ENCODE data around the gene MUC6.

MUC6 gene

GRCh38 chr11:1070594-1071462 is 34.3 kb upstream of the MUC6 start:
- no peak overlapping the region for H3K9ac ChIP-seq (ENCODE audit: low read depth, low read length)
- no peak overlapping the region for H3K27ac ChIP-seq (ENCODE audit: low read depth, low read length)
- no peak overlapping the region for H3K4me3 ChIP-seq (ENCODE audit: low read depth, low read length)
- H3K27me3 ChIP-seq (ENCODE audit: control insufficient read depth, insufficient read depth, low read length): no peaks in the 10 kb centered on the region
- H3K36me3 ChIP-seq (ENCODE audit: control insufficient read depth, insufficient read depth, low read length): no peaks in the 10 kb centered on the region
- H3K4me1 ChIP-seq (ENCODE audit: control insufficient read depth, insufficient read depth, low read length): no peaks in the 10 kb centered on the region
- H3K9me3 ChIP-seq (ENCODE audit: control insufficient read depth, insufficient read depth, low read length): no peaks in the 10 kb centered on the region

- no peak overlapping the region for H3K27ac ChIP-seq (ENCODE audit: low read depth, low read length)
Observed at GRCh38 chr11:1069740-1070139, 33.2 kb upstream of the MUC6 start.

GRCh38 chr11:1067812-1068496 is 31.4 kb upstream of the MUC6 start:
- no peaks in the 10 kb centered on the region for H3K27me3 ChIP-seq (ENCODE audit: control insufficient read depth, insufficient read depth, low read length)

More at GRCh38 chr11:1069740-1070139, 33.2 kb upstream of the MUC6 start:
- Histone ChIP-seq H3K27me3 (ENCODE audit: control insufficient read depth, insufficient read depth, low read length) (no peaks in the 10 kb centered on the region), H3K36me3 (ENCODE audit: control insufficient read depth, insufficient read depth, low read length) (no peaks in the 10 kb centered on the region), H3K9ac (ENCODE audit: low read depth, low read length) (no peak overlapping the region), H3K4me1 (ENCODE audit: control insufficient read depth, insufficient read depth, low read length) (no peaks in the 10 kb centered on the region), H3K9me3 (ENCODE audit: control insufficient read depth, insufficient read depth, low read length) (no peaks in the 10 kb centered on the region), H3K4me3 (ENCODE audit: low read depth, low read length) (no peak overlapping the region)

GRCh38 chr11:1064167-1064566 is 27.6 kb upstream of the MUC6 start:
- no peaks in the 10 kb centered on the region for H3K36me3 ChIP-seq (ENCODE audit: control insufficient read depth, insufficient read depth, low read length)
- no peaks in the 10 kb centered on the region for H3K4me1 ChIP-seq (ENCODE audit: control insufficient read depth, insufficient read depth, low read length)
- no peak overlapping the region for H3K9ac ChIP-seq (ENCODE audit: low read depth, low read length)
- H3K27ac ChIP-seq (ENCODE audit: low read depth, low read length): no peak overlapping the region
- no peak overlapping the region for H3K4me3 ChIP-seq (ENCODE audit: low read depth, low read length)
- no peaks in the 10 kb centered on the region for H3K27me3 ChIP-seq (ENCODE audit: control insufficient read depth, insufficient read depth, low read length)
- H3K9me3 ChIP-seq (ENCODE audit: control insufficient read depth, insufficient read depth, low read length): no peaks in the 10 kb centered on the region

More at GRCh38 chr11:1067812-1068496, 31.4 kb upstream of the MUC6 start:
- Histone ChIP-seq H3K4me3 (ENCODE audit: low read depth, low read length) (no peak overlapping the region), H3K9ac (ENCODE audit: low read depth, low read length) (no peak overlapping the region), H3K9me3 (ENCODE audit: control insufficient read depth, insufficient read depth, low read length) (no peaks in the 10 kb centered on the region), H3K36me3 (ENCODE audit: control insufficient read depth, insufficient read depth, low read length) (no peaks in the 10 kb centered on the region), H3K4me1 (ENCODE audit: control insufficient read depth, insufficient read depth, low read length) (no peaks in the 10 kb centered on the region), H3K27ac (ENCODE audit: low read depth, low read length) (no peak overlapping the region)

GRCh38 chr11:1062075-1062820 is 25.7 kb upstream of the MUC6 start:
- H3K36me3 ChIP-seq (ENCODE audit: control insufficient read depth, insufficient read depth, low read length): no peaks in the 10 kb centered on the region
- H3K4me3 ChIP-seq (ENCODE audit: low read depth, low read length): no peak overlapping the region
- H3K27me3 ChIP-seq (ENCODE audit: control insufficient read depth, insufficient read depth, low read length): no peaks in the 10 kb centered on the region
- H3K4me1 ChIP-seq (ENCODE audit: control insufficient read depth, insufficient read depth, low read length): no peaks in the 10 kb centered on the region
- no peak overlapping the region for H3K9ac ChIP-seq (ENCODE audit: low read depth, low read length)
- no peaks in the 10 kb centered on the region for H3K9me3 ChIP-seq (ENCODE audit: control insufficient read depth, insufficient read depth, low read length)
- H3K27ac ChIP-seq (ENCODE audit: low read depth, low read length): no peak overlapping the region

GRCh38 chr11:1060852-1061616 is 24.5 kb upstream of the MUC6 start:
- Histone ChIP-seq H3K4me1 (ENCODE audit: control insufficient read depth, insufficient read depth, low read length) (no peaks in the 10 kb centered on the region), H3K36me3 (ENCODE audit: control insufficient read depth, insufficient read depth, low read length) (no peaks in the 10 kb centered on the region), H3K27me3 (ENCODE audit: control insufficient read depth, insufficient read depth, low read length) (no peaks in the 10 kb centered on the region), H3K4me3 (ENCODE audit: low read depth, low read length) (no peak overlapping the region), H3K27ac (ENCODE audit: low read depth, low read length) (no peak overlapping the region), H3K9me3 (ENCODE audit: control insufficient read depth, insufficient read depth, low read length) (no peaks in the 10 kb centered on the region), H3K9ac (ENCODE audit: low read depth, low read length) (no peak overlapping the region)

- H3K27ac ChIP-seq (ENCODE audit: low read depth, low read length): no peak overlapping the region
- no peaks in the 10 kb centered on the region for H3K36me3 ChIP-seq (ENCODE audit: control insufficient read depth, insufficient read depth, low read length)
- H3K4me1 ChIP-seq (ENCODE audit: control insufficient read depth, insufficient read depth, low read length): no peaks in the 10 kb centered on the region
- H3K9ac ChIP-seq (ENCODE audit: low read depth, low read length): no peak overlapping the region
- H3K9me3 ChIP-seq (ENCODE audit: control insufficient read depth, insufficient read depth, low read length): no peaks in the 10 kb centered on the region
- H3K4me3 ChIP-seq (ENCODE audit: low read depth, low read length): no peak overlapping the region
- no peaks in the 10 kb centered on the region for H3K27me3 ChIP-seq (ENCODE audit: control insufficient read depth, insufficient read depth, low read length)
Observed at GRCh38 chr11:1060410-1060809, 23.9 kb upstream of the MUC6 start.

GRCh38 chr11:1059759-1060158 is 23.2 kb upstream of the MUC6 start:
- H3K9me3 ChIP-seq (ENCODE audit: control insufficient read depth, insufficient read depth, low read length): no peaks in the 10 kb centered on the region
- H3K4me1 ChIP-seq (ENCODE audit: control insufficient read depth, insufficient read depth, low read length): no peaks in the 10 kb centered on the region
- H3K4me3 ChIP-seq (ENCODE audit: low read depth, low read length): no peak overlapping the region
- no peaks in the 10 kb centered on the region for H3K36me3 ChIP-seq (ENCODE audit: control insufficient read depth, insufficient read depth, low read length)
- no peak overlapping the region for H3K9ac ChIP-seq (ENCODE audit: low read depth, low read length)
- H3K27me3 ChIP-seq (ENCODE audit: control insufficient read depth, insufficient read depth, low read length): no peaks in the 10 kb centered on the region
- no peak overlapping the region for H3K27ac ChIP-seq (ENCODE audit: low read depth, low read length)

GRCh38 chr11:1057806-1058205 is 21.3 kb upstream of the MUC6 start:
- Histone ChIP-seq H3K4me1 (ENCODE audit: control insufficient read depth, insufficient read depth, low read length) (no peaks in the 10 kb centered on the region), H3K4me3 (ENCODE audit: low read depth, low read length) (no peak overlapping the region), H3K9me3 (ENCODE audit: control insufficient read depth, insufficient read depth, low read length) (no peaks in the 10 kb centered on the region), H3K27me3 (ENCODE audit: control insufficient read depth, insufficient read depth, low read length) (no peaks in the 10 kb centered on the region), H3K36me3 (ENCODE audit: control insufficient read depth, insufficient read depth, low read length) (no peaks in the 10 kb centered on the region), H3K27ac (ENCODE audit: low read depth, low read length) (no peak overlapping the region), H3K9ac (ENCODE audit: low read depth, low read length) (no peak overlapping the region)

- no peaks in the 10 kb centered on the region for H3K4me1 ChIP-seq (ENCODE audit: control insufficient read depth, insufficient read depth, low read length)
- no peak overlapping the region for H3K27ac ChIP-seq (ENCODE audit: low read depth, low read length)
- H3K9me3 ChIP-seq (ENCODE audit: control insufficient read depth, insufficient read depth, low read length): no peaks in the 10 kb centered on the region
- H3K9ac ChIP-seq (ENCODE audit: low read depth, low read length): no peak overlapping the region
- no peaks in the 10 kb centered on the region for H3K36me3 ChIP-seq (ENCODE audit: control insufficient read depth, insufficient read depth, low read length)
- H3K27me3 ChIP-seq (ENCODE audit: control insufficient read depth, insufficient read depth, low read length): no peaks in the 10 kb centered on the region
- no peak overlapping the region for H3K4me3 ChIP-seq (ENCODE audit: low read depth, low read length)
Observed at GRCh38 chr11:1055990-1056771, 19.7 kb upstream of the MUC6 start.
